ENCODE results near the gene IQCB1. TPM values are rescaled to one million over a fixed set of nuclear protein-coding genes. Genes with fewer than 3 reads are reported as not detected.
"Not testable (repeated sequence)": the region's sequence is repeated elsewhere in the genome, so short reads cannot be mapped to it uniquely, and the experiment has no call there.

The IQCB1 gene
- total and polyA plus RNA-seq, 8 donors = 9.0 to 18.3 (median 11.5) TPM

GRCh38 chr3:121747976-121748375, 86.9 kb downstream of the IQCB1 start:
- Histone ChIP-seq H3K4me1 (peaks cover 23 to 26% (median 25%) of the 10 kb centered on the region in 3 donors), H3K4me3 (peak overlapping the region in 3 of 4 donors; percentile 50 to 83 (median 65)), H3K36me3 (no peaks in the 10 kb centered on the region), H3K27me3 (no peaks in the 10 kb centered on the region), H3K27ac (peak overlapping the region in 1 of 4 donors; percentile 97), H3K9me3 (no peaks in the 10 kb centered on the region)
- no peak for DNase-seq
- no peak for FAIRE-seq
- WGBS, 2 donors = 9 to 10% methylated on average over 3 of the region's 3 CpGs
- intact Hi-C loops (cut with DNase I) = no loop called here
- no peak for ATAC-seq
- TF ChIP-seq CTCF (IDR thresholded peaks at IDR 0.05) = no peak

- H3K9me3 ChIP-seq, H3K27me3 ChIP-seq: not testable (repeated sequence)
- WGBS, 2 donors = 97 to 100% methylated on average over 2 of the region's 2 CpGs
Observed at GRCh38 chr3:121743106-121743505, 91.8 kb downstream of the IQCB1 start.

GRCh38 chr3:121740896-121741295, 94.0 kb downstream of the IQCB1 start:
- Histone ChIP-seq H3K36me3 (no peaks in the 10 kb centered on the region), H3K9me3 (no peaks in the 10 kb centered on the region), H3K27me3 (no peaks in the 10 kb centered on the region), H3K4me3 (no peak overlapping the region), H3K27ac (no peak overlapping the region), H3K4me1 (peaks cover 0 to 9% (median 3%) of the 10 kb centered on the region in 3 donors)
- ATAC-seq = no peak
- no peak for DNase-seq
- intact Hi-C loops (cut with DNase I) = no loop called here
- WGBS, 2 donors = 75 to 83% methylated on average over 2 of the region's 2 CpGs
- no peak for FAIRE-seq
- no peak for TF ChIP-seq CTCF (IDR thresholded peaks at IDR 0.05)

More at GRCh38 chr3:121743106-121743505, 91.8 kb downstream of the IQCB1 start:
- H3K4me3 ChIP-seq; intact Hi-C loops (cut with DNase I); FAIRE-seq; H3K36me3 ChIP-seq; H3K27ac ChIP-seq; ATAC-seq; DNase-seq: not testable (repeated sequence)
- H3K4me1 ChIP-seq = peaks cover 13 to 22% (median 19%) of the 10 kb centered on the region in 3 donors

GRCh38 chr3:121739902-121740301, 95.0 kb downstream of the IQCB1 start:
- Histone ChIP-seq H3K36me3 (no peaks in the 10 kb centered on the region), H3K4me3 (no peak overlapping the region), H3K4me1 (peaks cover 0 to 6% (median 0%) of the 10 kb centered on the region in 3 donors), H3K27me3 (no peaks in the 10 kb centered on the region), H3K9me3 (no peaks in the 10 kb centered on the region), H3K27ac (no peak overlapping the region)
- TF ChIP-seq CTCF (IDR thresholded peaks at IDR 0.05) = no peak
- intact Hi-C loops (cut with DNase I) = no loop called here
- FAIRE-seq (no peak), DNase-seq (no peak), ATAC-seq (no peak)

- H3K36me3 ChIP-seq = no peaks in the 10 kb centered on the region
- TF ChIP-seq CTCF (IDR thresholded peaks at IDR 0.05) = no peak
- H3K27me3 ChIP-seq = no peaks in the 10 kb centered on the region
- no peak for FAIRE-seq
- intact Hi-C loops (cut with DNase I) = no loop called here
- no peak overlapping the region for H3K4me3 ChIP-seq
- WGBS, 2 donors = 94 to 99% methylated on average over 4 of the region's 4 CpGs
- H3K4me1 ChIP-seq = peaks cover 0 to 6% (median 5%) of the 10 kb centered on the region in 3 donors
- H3K9me3 ChIP-seq = no peaks in the 10 kb centered on the region
- ATAC-seq = no peak
- H3K27ac ChIP-seq = no peak overlapping the region
- DNase-seq = no peak
Observed at GRCh38 chr3:121737644-121738043, 97.2 kb downstream of the IQCB1 start.

All from pancreas (tissue), 10 donors.